ENCODE results near the gene AGK.

DNA sequence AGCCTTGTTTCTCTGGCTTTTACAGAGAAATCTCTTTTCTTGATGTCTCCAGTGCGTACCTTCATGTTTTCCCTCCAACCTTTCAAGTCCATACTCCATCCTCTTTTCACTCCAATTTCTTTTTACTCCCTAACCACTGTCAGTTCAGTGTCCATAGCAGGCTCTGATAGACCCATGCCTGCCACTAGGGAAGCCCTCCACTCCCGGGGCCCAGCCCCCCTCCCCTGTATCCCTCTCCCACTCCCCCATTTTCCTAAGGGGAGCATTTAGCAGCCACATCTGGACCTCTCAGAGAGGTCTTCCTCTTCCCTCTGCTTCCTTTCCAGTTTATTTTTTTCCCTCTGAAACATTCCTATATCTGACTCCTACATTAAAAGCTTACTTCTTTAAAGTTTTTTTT, 117.6 kb downstream of the AGK start:
- TF ChIP-seq, protein P1, sequence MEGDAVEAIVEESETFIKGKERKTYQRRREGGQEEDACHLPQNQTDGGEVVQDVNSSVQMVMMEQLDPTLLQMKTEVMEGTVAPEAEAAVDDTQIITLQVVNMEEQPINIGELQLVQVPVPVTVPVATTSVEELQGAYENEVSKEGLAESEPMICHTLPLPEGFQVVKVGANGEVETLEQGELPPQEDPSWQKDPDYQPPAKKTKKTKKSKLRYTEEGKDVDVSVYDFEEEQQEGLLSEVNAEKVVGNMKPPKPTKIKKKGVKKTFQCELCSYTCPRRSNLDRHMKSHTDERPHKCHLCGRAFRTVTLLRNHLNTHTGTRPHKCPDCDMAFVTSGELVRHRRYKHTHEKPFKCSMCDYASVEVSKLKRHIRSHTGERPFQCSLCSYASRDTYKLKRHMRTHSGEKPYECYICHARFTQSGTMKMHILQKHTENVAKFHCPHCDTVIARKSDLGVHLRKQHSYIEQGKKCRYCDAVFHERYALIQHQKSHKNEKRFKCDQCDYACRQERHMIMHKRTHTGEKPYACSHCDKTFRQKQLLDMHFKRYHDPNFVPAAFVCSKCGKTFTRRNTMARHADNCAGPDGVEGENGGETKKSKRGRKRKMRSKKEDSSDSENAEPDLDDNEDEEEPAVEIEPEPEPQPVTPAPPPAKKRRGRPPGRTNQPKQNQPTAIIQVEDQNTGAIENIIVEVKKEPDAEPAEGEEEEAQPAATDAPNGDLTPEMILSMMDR (IDR thresholded peaks at IDR 0.05; ENCODE audit: low read depth, low read length, missing input control): no peak
- no peak for TF ChIP-seq HNF4G (IDR thresholded peaks at IDR 0.05)
- TF ChIP-seq, protein P2, sequence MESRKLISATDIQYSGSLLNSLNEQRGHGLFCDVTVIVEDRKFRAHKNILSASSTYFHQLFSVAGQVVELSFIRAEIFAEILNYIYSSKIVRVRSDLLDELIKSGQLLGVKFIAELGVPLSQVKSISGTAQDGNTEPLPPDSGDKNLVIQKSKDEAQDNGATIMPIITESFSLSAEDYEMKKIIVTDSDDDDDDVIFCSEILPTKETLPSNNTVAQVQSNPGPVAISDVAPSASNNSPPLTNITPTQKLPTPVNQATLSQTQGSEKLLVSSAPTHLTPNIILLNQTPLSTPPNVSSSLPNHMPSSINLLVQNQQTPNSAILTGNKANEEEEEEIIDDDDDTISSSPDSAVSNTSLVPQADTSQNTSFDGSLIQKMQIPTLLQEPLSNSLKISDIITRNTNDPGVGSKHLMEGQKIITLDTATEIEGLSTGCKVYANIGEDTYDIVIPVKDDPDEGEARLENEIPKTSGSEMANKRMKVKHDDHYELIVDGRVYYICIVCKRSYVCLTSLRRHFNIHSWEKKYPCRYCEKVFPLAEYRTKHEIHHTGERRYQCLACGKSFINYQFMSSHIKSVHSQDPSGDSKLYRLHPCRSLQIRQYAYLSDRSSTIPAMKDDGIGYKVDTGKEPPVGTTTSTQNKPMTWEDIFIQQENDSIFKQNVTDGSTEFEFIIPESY (IDR thresholded peaks at IDR 0.05): no peak
- TF ChIP-seq, protein P3, sequence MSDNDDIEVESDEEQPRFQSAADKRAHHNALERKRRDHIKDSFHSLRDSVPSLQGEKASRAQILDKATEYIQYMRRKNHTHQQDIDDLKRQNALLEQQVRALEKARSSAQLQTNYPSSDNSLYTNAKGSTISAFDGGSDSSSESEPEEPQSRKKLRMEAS (IDR thresholded peaks at IDR 0.05): no peak
